ENCODE data around the gene CD36.
"Not testable (repeated sequence)": the region's sequence is repeated elsewhere in the genome, so short reads cannot be mapped to it uniquely, and the experiment has no call there.

CD36 gene

GRCh38 chr7:80662252-80662651 is 23.8 kb downstream of the CD36 start:
- TF ChIP-seq CTCF (IDR thresholded peaks at IDR 0.05; ENCODE audit: low read depth, low read length, missing control alignments) = no peak
- H3K4me3 ChIP-seq (replicated peaks; ENCODE audit: low read depth, low read length) = no peak overlapping the region
- DNase-seq (ENCODE audit: extremely low read depth, low read depth) = no peak

- TF ChIP-seq CTCF (IDR thresholded peaks at IDR 0.05; ENCODE audit: low read depth, low read length, missing control alignments) = no peak
- H3K4me3 ChIP-seq (replicated peaks; ENCODE audit: low read depth, low read length) = no peak overlapping the region
- no peak for DNase-seq (ENCODE audit: extremely low read depth, low read depth)
Measured at GRCh38 chr7:80665526-80665925, 27.1 kb downstream of the CD36 start.

- no peak for TF ChIP-seq CTCF (IDR thresholded peaks at IDR 0.05; ENCODE audit: low read depth, low read length, missing control alignments)
- DNase-seq (ENCODE audit: extremely low read depth, low read depth) = no peak
- no peak overlapping the region for H3K4me3 ChIP-seq (replicated peaks; ENCODE audit: low read depth, low read length)
Measured at GRCh38 chr7:80666376-80666775, 27.9 kb downstream of the CD36 start.

- DNase-seq (ENCODE audit: extremely low read depth, low read depth) = not testable (repeated sequence)
Measured at GRCh38 chr7:80669367-80669766, 30.9 kb downstream of the CD36 start.

GRCh38 chr7:80671744-80672143 is 33.3 kb downstream of the CD36 start:
- no peak overlapping the region for H3K4me3 ChIP-seq (replicated peaks; ENCODE audit: low read depth, low read length)
- DNase-seq (ENCODE audit: extremely low read depth, low read depth) = no peak
- TF ChIP-seq CTCF (IDR thresholded peaks at IDR 0.05; ENCODE audit: low read depth, low read length, missing control alignments) = no peak

More at GRCh38 chr7:80669367-80669766, 30.9 kb downstream of the CD36 start:
- not testable (repeated sequence) for H3K4me3 ChIP-seq (replicated peaks; ENCODE audit: low read depth, low read length)

- no peak overlapping the region for H3K4me3 ChIP-seq (replicated peaks; ENCODE audit: low read depth, low read length)
- TF ChIP-seq CTCF (IDR thresholded peaks at IDR 0.05; ENCODE audit: low read depth, low read length, missing control alignments) = no peak
- DNase-seq (ENCODE audit: extremely low read depth, low read depth) = no peak
Measured at GRCh38 chr7:80675090-80675489, 36.6 kb downstream of the CD36 start.

GRCh38 chr7:80676404-80676803 is 38.0 kb downstream of the CD36 start:
- H3K4me3 ChIP-seq (replicated peaks; ENCODE audit: low read depth, low read length) = no peak overlapping the region
- no peak for DNase-seq (ENCODE audit: extremely low read depth, low read depth)
- no peak for TF ChIP-seq CTCF (IDR thresholded peaks at IDR 0.05; ENCODE audit: low read depth, low read length, missing control alignments)
